HG02610 (cell line): ENCODE data around the gene CPEB1.
A peak's percentile ranks its signal among the peaks of the same experiment; 100 is the strongest.
"Not testable (repeated sequence)": the region's sequence is repeated elsewhere in the genome, so short reads cannot be mapped to it uniquely, and the experiment has no call there.

Experiments
- ATAC-seq: cut with Tn5 transposase; IDR thresholded peaks from one replicate; pipeline ENCODE4 v1.9.1; 2021; ENCODE audit warnings: mild to moderate bottlenecking, moderate library complexity; ENCODE audit not compliant: unreplicated experiment

The CPEB1 gene

GRCh38 chr15:82548700-82549099 is 98.5 kb downstream of the CPEB1 start:
- ATAC-seq = peak; percentile 53

- no peak for ATAC-seq
These were observed 101.7 kb downstream of the CPEB1 start for GRCh38 chr15:82545478-82545877.

GRCh38 chr15:82545002-82545401 is 102.2 kb downstream of the CPEB1 start:
- ATAC-seq = no peak

- no peak for ATAC-seq
These were observed 102.7 kb downstream of the CPEB1 start for GRCh38 chr15:82544431-82544830.

- no peak for ATAC-seq
These were observed 104.0 kb downstream of the CPEB1 start for GRCh38 chr15:82543160-82543559.

GRCh38 chr15:82540984-82541431 is 106.2 kb downstream of the CPEB1 start:
- ATAC-seq = no peak

GRCh38 chr15:82540055-82540983 is 106.8 kb downstream of the CPEB1 start, which contains the start of gene RPS17:
Gene RPS17 (minus strand): TSS chr15:82540457. CDS start chr15:82540428, 29 bp downstream.
- ATAC-seq = peak; percentile 86

GRCh38 chr15:82539691-82540054 is 107.5 kb downstream of the CPEB1 start:
- no peak for ATAC-seq

GRCh38 chr15:82538961-82539690 is 108.0 kb downstream of the CPEB1 start:
- no peak for ATAC-seq

- peak; percentile 28 for ATAC-seq
These were observed 109.7 kb downstream of the CPEB1 start for GRCh38 chr15:82537351-82537908.

- no peak for ATAC-seq
These were observed 110.5 kb downstream of the CPEB1 start for GRCh38 chr15:82536409-82537350.

- no peak for ATAC-seq
These were observed 111.4 kb downstream of the CPEB1 start for GRCh38 chr15:82535566-82536408.

GRCh38 chr15:82535151-82535550 is 112.0 kb downstream of the CPEB1 start:
- not testable (repeated sequence) for ATAC-seq

GRCh38 chr15:82534457-82534861 is 112.7 kb downstream of the CPEB1 start:
- not testable (repeated sequence) for ATAC-seq

GRCh38 chr15:82533801-82534200 is 113.4 kb downstream of the CPEB1 start:
- no peak for ATAC-seq

GRCh38 chr15:82532991-82533481 is 114.1 kb downstream of the CPEB1 start:
- ATAC-seq = no peak

- no peak for ATAC-seq
These were observed 114.7 kb downstream of the CPEB1 start for GRCh38 chr15:82532383-82532990.

GRCh38 chr15:82531496-82532382 is 115.4 kb downstream of the CPEB1 start:
- no peak for ATAC-seq
